HG03039 (cell line): Measurements from ENCODE around the gene SGTA.
"Not testable (repeated sequence)": the region's sequence is repeated elsewhere in the genome, so short reads cannot be mapped to it uniquely, and the experiment has no call there.

Source experiments
- ATAC-seq: cut with Tn5 transposase; IDR thresholded peaks from one replicate; pipeline ENCODE4 v1.9.1; 2021; ENCODE audit warnings: mild to moderate bottlenecking, moderate library complexity; ENCODE audit not compliant: unreplicated experiment

Gene SGTA

GRCh38 chr19:2782936-2783780, at the start of gene SGTA:
SGTA (minus strand) TSS chr19:2783273; CDS start chr19:2769068, 14,205 bp downstream.
- ATAC-seq: peak; percentile 61

- ATAC-seq: no peak
Observed at GRCh38 chr19:2827840-2828489, 44.9 kb upstream of the SGTA start.

GRCh38 chr19:2827022-2827421, 43.9 kb upstream of the SGTA start:
- ATAC-seq: no peak

- no peak for ATAC-seq
Observed at GRCh38 chr19:2824129-2824528, 41.1 kb upstream of the SGTA start.

GRCh38 chr19:2823646-2824045, 40.6 kb upstream of the SGTA start:
- ATAC-seq: no peak

- no peak for ATAC-seq
Observed at GRCh38 chr19:2822846-2823245, 39.8 kb upstream of the SGTA start.

- ATAC-seq: no peak
Observed at GRCh38 chr19:2820112-2820702, 37.1 kb upstream of the SGTA start.

- ATAC-seq: peak; percentile 80
Observed at GRCh38 chr19:2819540-2820111, 36.6 kb upstream of the SGTA start, which contains the start of gene ZNF554. ZNF554 (plus strand) TSS chr19:2819868; CDS start chr19:2820072, 204 bp downstream.

- ATAC-seq: not testable (repeated sequence)
Observed at GRCh38 chr19:2817237-2817829, 34.3 kb upstream of the SGTA start.

GRCh38 chr19:2816641-2817040, 33.6 kb upstream of the SGTA start:
- no peak for ATAC-seq

GRCh38 chr19:2815923-2816322, 32.9 kb upstream of the SGTA start:
- ATAC-seq: no peak

- ATAC-seq: no peak
Observed at GRCh38 chr19:2815191-2815614, 32.1 kb upstream of the SGTA start.

GRCh38 chr19:2814426-2814825, 31.4 kb upstream of the SGTA start:
- no peak for ATAC-seq

- no peak for ATAC-seq
Observed at GRCh38 chr19:2813235-2814160, 30.4 kb upstream of the SGTA start.

- no peak for ATAC-seq
Observed at GRCh38 chr19:2812414-2813234, 29.6 kb upstream of the SGTA start.

- ATAC-seq: no peak
Observed at GRCh38 chr19:2811735-2812413, 28.8 kb upstream of the SGTA start.

- no peak for ATAC-seq
Observed at GRCh38 chr19:2811221-2811722, 28.2 kb upstream of the SGTA start.
